BLaER1 (cell line): Measurements from ENCODE around the gene COIL.
A peak's percentile ranks its signal among the peaks of the same experiment; 100 is the strongest.

Experiments
- H3K27ac ChIP-seq: shearing (Covaris generic); formaldehyde crosslinking; 2 replicates; pipeline ENCODE4 v1.8.1; 2022
- H3K27me3 ChIP-seq: shearing (Covaris generic); formaldehyde crosslinking; 2 replicates; pipeline ENCODE4 v1.8.1; 2022
- H3K36me3 ChIP-seq: shearing (Covaris generic); formaldehyde crosslinking; 2 replicates; pipeline ENCODE4 v1.8.1; 2022
- H3K4me1 ChIP-seq: shearing (Covaris generic); formaldehyde crosslinking; 2 replicates; pipeline ENCODE4 v1.8.1; 2022
- H3K4me2 ChIP-seq: shearing (Covaris generic); formaldehyde crosslinking; 2 replicates; pipeline ENCODE4 v1.8.1; 2022
- H3K4me3 ChIP-seq: shearing (Covaris generic); formaldehyde crosslinking; 2 replicates; pipeline ENCODE4 v1.8.1; 2022
- H3K9ac ChIP-seq: shearing (Covaris generic); formaldehyde crosslinking; 2 replicates; pipeline ENCODE4 v1.8.1; 2022
- H3K9me3 ChIP-seq: shearing (Covaris generic); formaldehyde crosslinking; 2 replicates; pipeline ENCODE4 v1.8.1; 2022
- H4K20me1 ChIP-seq: shearing (Covaris generic); formaldehyde crosslinking; 2 replicates; pipeline ENCODE4 v1.8.1; 2022
- Cebpa-rat ChIP-seq: shearing (Covaris generic); IDR thresholded peaks from 2 replicates; pipeline ENCODE4 v1.8.1; 2022

Gene COIL

GRCh38 chr17:56979091-56979480 lies 18.2 kb upstream of the COIL start:
- Histone ChIP-seq H4K20me1 (no peaks in the 10 kb centered on the region), H3K27ac (peak overlapping the region; percentile 35), H3K4me3 (peak overlapping the region; percentile 75), H3K36me3 (peaks cover 20% of the 10 kb centered on the region), H3K9ac (peak overlapping the region; percentile 68), H3K4me1 (peaks cover 68% of the 10 kb centered on the region), H3K27me3 (no peaks in the 10 kb centered on the region), H3K4me2 (peak overlapping the region; percentile 84), H3K9me3 (no peaks in the 10 kb centered on the region)
- TF ChIP-seq Cebpa-rat, result no peak

- Histone ChIP-seq H3K4me1 (peaks cover 62% of the 10 kb centered on the region), H3K4me2 (peak overlapping the region; percentile 84), H3K27ac (peak overlapping the region; percentile 35), H3K4me3 (peak overlapping the region; percentile 75), H4K20me1 (no peaks in the 10 kb centered on the region), H3K9me3 (0 out of 2 replicates have a peak, but pooled peaks cover 1% of the 10 kb centered on the region), H3K9ac (peak overlapping the region; percentile 68), H3K36me3 (peaks cover 15% of the 10 kb centered on the region), H3K27me3 (no peaks in the 10 kb centered on the region)
- TF ChIP-seq Cebpa-rat, result no peak
These were observed 17.7 kb upstream of the COIL start for GRCh38 chr17:56978441-56979090.

- Histone ChIP-seq H3K9ac (peak within 1 kb of the TSS; percentile 68), H4K20me1 (no peaks in the 10 kb centered on the region), H3K9me3 (peaks cover 7% of the 10 kb centered on the region), H3K4me1 (peaks cover 55% of the 10 kb centered on the region), H3K36me3 (peaks cover 11% of the 10 kb centered on the region), H3K4me3 (peak within 1 kb of the TSS; percentile 75), H3K27me3 (no peaks in the 10 kb centered on the region), H3K4me2 (peak within 1 kb of the TSS; percentile 84), H3K27ac (peak within 1 kb of the TSS; percentile 35)
- TF ChIP-seq Cebpa-rat, result no peak
These were observed 17.0 kb upstream of the COIL start, which contains the start of gene SCPEP1 for GRCh38 chr17:56977673-56978395. Gene SCPEP1, plus strand, starts transcription at chr17:56978131. Its CDS starts 29 bp downstream, at chr17:56978160.

- Histone ChIP-seq H4K20me1 (no peaks in the 10 kb centered on the region), H3K36me3 (peaks cover 11% of the 10 kb centered on the region), H3K4me2 (peak overlapping the region; percentile 74), H3K4me3 (peak overlapping the region; percentile 75), H3K27me3 (no peaks in the 10 kb centered on the region), H3K4me1 (peaks cover 47% of the 10 kb centered on the region), H3K27ac (no peak overlapping the region; the same call in 1 of the 2 replicates), H3K9me3 (peaks cover 15% of the 10 kb centered on the region), H3K9ac (peak overlapping the region; percentile 63; the same call in 1 of the 2 replicates)
- no peak for TF ChIP-seq Cebpa-rat
These were observed 16.2 kb upstream of the COIL start for GRCh38 chr17:56976941-56977608.

GRCh38 chr17:56975656-56976055 lies 14.8 kb upstream of the COIL start:
- H3K4me3 ChIP-seq, result no peak overlapping the region
- H3K9me3 ChIP-seq, result peaks cover 27% of the 10 kb centered on the region
- no peaks in the 10 kb centered on the region for H4K20me1 ChIP-seq
- no peak overlapping the region for H3K27ac ChIP-seq
- no peaks in the 10 kb centered on the region; the same call in 1 of the 2 replicates for H3K36me3 ChIP-seq
- H3K9ac ChIP-seq, result no peak overlapping the region
- peaks cover 33% of the 10 kb centered on the region for H3K4me1 ChIP-seq
- TF ChIP-seq Cebpa-rat, result no peak
- no peak overlapping the region for H3K4me2 ChIP-seq
- H3K27me3 ChIP-seq, result no peaks in the 10 kb centered on the region

GRCh38 chr17:56974055-56974454 lies 13.2 kb upstream of the COIL start:
- Histone ChIP-seq H3K9me3 (peaks cover 31% of the 10 kb centered on the region), H3K4me2 (no peak overlapping the region), H3K4me3 (no peak overlapping the region), H3K27me3 (no peaks in the 10 kb centered on the region), H3K4me1 (peaks cover 17% of the 10 kb centered on the region), H3K9ac (no peak overlapping the region), H3K36me3 (no peaks in the 10 kb centered on the region), H4K20me1 (no peaks in the 10 kb centered on the region), H3K27ac (no peak overlapping the region)
- no peak for TF ChIP-seq Cebpa-rat

GRCh38 chr17:56973520-56973919 lies 12.7 kb upstream of the COIL start:
- Histone ChIP-seq H3K27ac (no peak overlapping the region), H3K36me3 (no peaks in the 10 kb centered on the region), H4K20me1 (no peaks in the 10 kb centered on the region), H3K4me1 (peaks cover 12% of the 10 kb centered on the region), H3K9ac (no peak overlapping the region), H3K4me2 (no peak overlapping the region), H3K27me3 (no peaks in the 10 kb centered on the region), H3K4me3 (no peak overlapping the region), H3K9me3 (peaks cover 31% of the 10 kb centered on the region)
- no peak for TF ChIP-seq Cebpa-rat

GRCh38 chr17:56972111-56972730 lies 11.4 kb upstream of the COIL start:
- no peak overlapping the region for H3K4me2 ChIP-seq
- H3K36me3 ChIP-seq, result no peaks in the 10 kb centered on the region
- no peak for TF ChIP-seq Cebpa-rat
- H3K9me3 ChIP-seq, result peaks cover 31% of the 10 kb centered on the region
- H3K27ac ChIP-seq, result no peak overlapping the region
- no peaks in the 10 kb centered on the region for H4K20me1 ChIP-seq
- H3K4me3 ChIP-seq, result no peak overlapping the region
- peaks cover 9% of the 10 kb centered on the region for H3K4me1 ChIP-seq
- H3K27me3 ChIP-seq, result no peaks in the 10 kb centered on the region
- H3K9ac ChIP-seq, result no peak overlapping the region

GRCh38 chr17:56970974-56971373 lies 10.1 kb upstream of the COIL start:
- Histone ChIP-seq H3K27me3 (no peaks in the 10 kb centered on the region), H3K9ac (no peak overlapping the region), H4K20me1 (no peaks in the 10 kb centered on the region)

More at GRCh38 chr17:56970974-56971373, 10.1 kb upstream of the COIL start:
- H3K4me3 ChIP-seq, result no peak overlapping the region
- H3K36me3 ChIP-seq, result no peaks in the 10 kb centered on the region
- peaks cover 31% of the 10 kb centered on the region for H3K9me3 ChIP-seq
- H3K4me1 ChIP-seq, result no peaks in the 10 kb centered on the region
- no peak for TF ChIP-seq Cebpa-rat
- H3K27ac ChIP-seq, result no peak overlapping the region
- no peak overlapping the region for H3K4me2 ChIP-seq
